ENCODE results near the gene SLC30A7. TPM values are rescaled to one million over a fixed set of nuclear protein-coding genes. Genes with fewer than 3 reads are reported as not detected.

SLC30A7 gene
- total and polyA plus RNA-seq, 2 of the 13 experiments (the other 11 are each of a cell fraction or from before 2014, with no cell fraction given), result 8.3 to 40.8 TPM

DNA sequence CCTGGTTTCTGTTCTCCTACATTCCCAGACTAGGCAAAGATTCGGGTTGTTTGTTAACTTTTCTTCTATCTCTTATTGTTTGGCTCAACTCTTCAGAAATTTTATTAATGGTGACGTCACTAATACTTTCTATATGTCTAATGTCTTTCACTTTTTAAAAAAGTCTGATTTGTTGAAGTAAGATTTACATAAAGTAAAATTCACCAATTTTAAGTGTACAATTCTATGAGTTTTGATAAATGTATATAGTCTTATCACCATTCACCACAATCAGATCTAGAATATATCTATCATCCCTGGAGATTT is 29.0 kb upstream of the SLC30A7 start:
- in situ Hi-C loops (cut with HindIII; ENCODE audit: extremely low pct_ligation_motif_present, low pct_unique_long_range_greater_than_20kb), result loop anchor here (5.0 to 25.0 kb wide), 3 partner anchors 262 to 1055 kb away; no protein-coding TSS in a partner anchor
- no peak overlapping the region for H3K4me3 ChIP-seq (replicated peaks in 1 of 3; ENCODE audit: insufficient read depth in 1 of 3, low read depth in 2 of 3, low read length in 3 of 3)
- CTCF ChIA-PET (ENCODE audit: low intra/inter-chr PET ratio, low total read pairs), result interaction anchor here (1.0 to 2.1 kb wide), 2 partner anchors 260 to 403 kb away, joined by 5 to 12 read pairs; no protein-coding TSS in a partner anchor

DNA sequence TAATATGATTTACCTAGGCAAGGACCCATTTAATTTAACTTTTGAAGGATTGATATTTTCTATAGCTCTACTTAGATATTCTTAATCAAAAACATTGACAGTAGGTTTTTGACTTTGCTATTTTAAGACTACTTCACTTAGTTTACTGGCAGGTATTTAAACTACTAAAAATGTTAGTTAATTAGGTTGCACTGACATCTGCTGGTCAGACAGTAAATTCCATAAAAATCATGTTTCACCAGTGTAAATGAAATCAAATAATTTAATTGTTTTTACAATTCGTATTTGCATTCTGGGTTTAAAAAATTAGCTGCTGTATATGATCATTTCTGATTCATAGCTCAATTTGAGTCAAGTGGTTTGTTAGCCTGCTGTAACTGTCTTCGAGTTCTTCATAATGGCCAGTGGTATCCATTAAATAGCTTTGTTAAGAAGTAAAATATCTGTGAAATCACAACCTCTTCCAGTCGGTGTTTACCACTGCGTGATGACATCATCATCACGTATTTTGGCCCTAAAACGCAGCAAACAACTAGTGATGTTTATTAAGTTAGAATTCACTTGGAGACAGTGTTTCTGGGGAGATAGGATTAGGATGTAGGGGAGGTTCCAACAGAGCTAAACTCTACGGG is 27.4 kb upstream of the SLC30A7 start:
- no peaks in the 10 kb centered on the region for H4K20me1 ChIP-seq (ENCODE audit: insufficient read depth, low read length)
- no TSS peak for BruUV-seq (replicated peaks)
- no peaks in the 10 kb centered on the region for H3K4me1 ChIP-seq (ENCODE audit: insufficient read depth, low read length)
- H3K9ac ChIP-seq (ENCODE audit: insufficient read depth, low read depth, low read length), result no peak overlapping the region
- no peak overlapping the region for H3K27ac ChIP-seq (ENCODE audit: extremely low read length, insufficient read depth, low read length)
- no peaks in the 10 kb centered on the region for H3K36me3 ChIP-seq (replicated peaks in 1 of 2; ENCODE audit: control insufficient read depth in 1 of 2, insufficient read depth in 2 of 2, low read length in 2 of 2)
- DNase-seq (ENCODE audit: low spot score) (peak; percentile 22), FAIRE-seq (no peak), ATAC-seq (0 out of 3 replicates have a peak, but pooled peaks have one; percentile 27)
- 15% methylated on average over 7 of the region's 7 CpGs for WGBS (ENCODE audit: low lambda C conversion rate)
- no peak overlapping the region for H3K4me3 ChIP-seq (replicated peaks in 1 of 3; ENCODE audit: insufficient read depth in 1 of 3, low read depth in 2 of 3, low read length in 3 of 3)
- CTCF ChIA-PET (ENCODE audit: low intra/inter-chr PET ratio, low total read pairs), result interaction anchor here (0.8 to 3.0 kb wide), 4 partner anchors 33 to 413 kb away, joined by 6 to 20 read pairs (median 8); no protein-coding TSS in a partner anchor
- POLR2A ChIA-PET, result no interaction called here
- in situ Hi-C loops (cut with HindIII; ENCODE audit: extremely low pct_ligation_motif_present, low pct_unique_long_range_greater_than_20kb) (loop anchor here (5.0 to 25.0 kb wide), 3 partner anchors 264 to 1056 kb away; no protein-coding TSS in a partner anchor), intact Hi-C loops (cut with micrococcal nuclease; ENCODE audit: unreplicated experiment) (loop anchor here (1.0 to 5.0 kb wide), 5 partner anchors 34 to 1061 kb away; no protein-coding TSS in a partner anchor)
- H3K79me2 ChIP-seq (ENCODE audit: insufficient read depth, low read length), result no peaks in the 10 kb centered on the region
- H2AFZ ChIP-seq (ENCODE audit: low read length), result no peak overlapping the region
- H3K27me3 ChIP-seq (ENCODE audit: control insufficient read depth in 1 of 2, insufficient read depth in 2 of 2, low read length in 2 of 2), result no peaks in the 10 kb centered on the region
- H3K9me3 ChIP-seq (ENCODE audit: low read length), result no peaks in the 10 kb centered on the region
- H3K4me2 ChIP-seq (ENCODE audit: low read depth, low read length), result no peak overlapping the region
- no peak for TF ChIP-seq SNAPC2 (CRISPR knock-in tag; IDR thresholded peaks at IDR 0.05)
- TF ChIP-seq HNRNPLL (IDR thresholded peaks at IDR 0.05; ENCODE audit: low read depth, low read length, poor library complexity, severe bottlenecking), result no peak
- TF ChIP-seq CHCHD3 (CRISPR knock-in tag; IDR thresholded peaks at IDR 0.05), result no peak
- no peak for TF ChIP-seq PAWR (CRISPR knock-in tag; IDR thresholded peaks at IDR 0.05; ENCODE audit: borderline replicate concordance)
- TF ChIP-seq ZNF510 (CRISPR knock-in tag; IDR thresholded peaks at IDR 0.05; ENCODE audit: low read depth), result no peak
- TF ChIP-seq STAG1 (CRISPR knock-in tag; IDR thresholded peaks at IDR 0.05), result peak; percentile 80
- 0 out of 2 replicates have a peak, but pooled peaks have one; percentile 13 for TF ChIP-seq GATAD2A (CRISPR knock-in tag; IDR thresholded peaks at IDR 0.05)
- TF ChIP-seq, protein P1, sequence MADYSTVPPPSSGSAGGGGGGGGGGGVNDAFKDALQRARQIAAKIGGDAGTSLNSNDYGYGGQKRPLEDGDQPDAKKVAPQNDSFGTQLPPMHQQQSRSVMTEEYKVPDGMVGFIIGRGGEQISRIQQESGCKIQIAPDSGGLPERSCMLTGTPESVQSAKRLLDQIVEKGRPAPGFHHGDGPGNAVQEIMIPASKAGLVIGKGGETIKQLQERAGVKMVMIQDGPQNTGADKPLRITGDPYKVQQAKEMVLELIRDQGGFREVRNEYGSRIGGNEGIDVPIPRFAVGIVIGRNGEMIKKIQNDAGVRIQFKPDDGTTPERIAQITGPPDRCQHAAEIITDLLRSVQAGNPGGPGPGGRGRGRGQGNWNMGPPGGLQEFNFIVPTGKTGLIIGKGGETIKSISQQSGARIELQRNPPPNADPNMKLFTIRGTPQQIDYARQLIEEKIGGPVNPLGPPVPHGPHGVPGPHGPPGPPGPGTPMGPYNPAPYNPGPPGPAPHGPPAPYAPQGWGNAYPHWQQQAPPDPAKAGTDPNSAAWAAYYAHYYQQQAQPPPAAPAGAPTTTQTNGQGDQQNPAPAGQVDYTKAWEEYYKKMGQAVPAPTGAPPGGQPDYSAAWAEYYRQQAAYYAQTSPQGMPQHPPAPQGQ (CRISPR knock-in tag; IDR thresholded peaks at IDR 0.05; ENCODE audit: borderline replicate concordance), result no peak
- TF ChIP-seq SMC3 (IDR thresholded peaks at IDR 0.05; ENCODE audit: low read length), result peak; percentile 60
- TF ChIP-seq TBX2 (CRISPR knock-in tag; IDR thresholded peaks at IDR 0.05; ENCODE audit: borderline replicate concordance), result no peak
- TF ChIP-seq, protein P2, sequence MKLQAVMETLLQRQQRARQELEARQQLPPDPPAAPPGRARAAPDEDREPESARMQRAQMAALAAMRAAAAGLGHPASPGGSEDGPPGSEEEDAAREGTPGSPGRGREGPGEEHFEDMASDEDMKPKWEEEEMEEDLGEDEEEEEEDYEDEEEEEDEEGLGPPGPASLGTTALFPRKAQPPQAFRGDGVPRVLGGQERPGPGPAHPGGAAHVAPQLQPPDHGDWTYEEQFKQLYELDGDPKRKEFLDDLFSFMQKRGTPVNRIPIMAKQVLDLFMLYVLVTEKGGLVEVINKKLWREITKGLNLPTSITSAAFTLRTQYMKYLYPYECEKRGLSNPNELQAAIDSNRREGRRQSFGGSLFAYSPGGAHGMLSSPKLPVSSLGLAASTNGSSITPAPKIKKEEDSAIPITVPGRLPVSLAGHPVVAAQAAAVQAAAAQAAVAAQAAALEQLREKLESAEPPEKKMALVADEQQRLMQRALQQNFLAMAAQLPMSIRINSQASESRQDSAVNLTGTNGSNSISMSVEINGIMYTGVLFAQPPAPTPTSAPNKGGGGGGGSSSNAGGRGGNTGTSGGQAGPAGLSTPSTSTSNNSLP (IDR thresholded peaks at IDR 0.05; ENCODE audit: low read depth, low read length), result no peak

More for the DNA sequence above, 29.0 kb upstream of the SLC30A7 start:
- TF ChIP-seq ATF7 (IDR thresholded peaks at IDR 0.05), result peak; percentile 72
- no peak for TF ChIP-seq ATF7 (CRISPR knock-in tag; IDR thresholded peaks at IDR 0.05)
- peak; percentile 80 for TF ChIP-seq CREB1 (IDR thresholded peaks at IDR 0.05)
- no peak for TF ChIP-seq CREB1 (CRISPR knock-in tag; IDR thresholded peaks at IDR 0.05)
- no peak for TF ChIP-seq ZNF431 (CRISPR knock-in tag; IDR thresholded peaks at IDR 0.05; ENCODE audit: borderline replicate concordance, low read depth)
- no TSS peak for BruUV-seq (replicated peaks)
- no peak overlapping the region for H3K9ac ChIP-seq (ENCODE audit: insufficient read depth, low read depth, low read length)
- H3K4me2 ChIP-seq (ENCODE audit: low read depth, low read length), result no peak overlapping the region
- no peaks in the 10 kb centered on the region for H4K20me1 ChIP-seq (ENCODE audit: insufficient read depth, low read length)
- no peaks in the 10 kb centered on the region for H3K79me2 ChIP-seq (ENCODE audit: insufficient read depth, low read length)
- FAIRE-seq (no peak), ATAC-seq (no peak), DNase-seq (ENCODE audit: low spot score) (no peak)
- intact Hi-C loops (cut with micrococcal nuclease; ENCODE audit: unreplicated experiment), result loop anchor here (1.0 to 5.0 kb wide), 3 partner anchors 261 to 1060 kb away; no protein-coding TSS in a partner anchor
- POLR2A ChIA-PET, result no interaction called here
- no peak overlapping the region for H3K27ac ChIP-seq (ENCODE audit: extremely low read length, insufficient read depth, low read length)
- no peaks in the 10 kb centered on the region for H3K4me1 ChIP-seq (ENCODE audit: insufficient read depth, low read length)
- 40% methylated on average over 2 of the region's 2 CpGs for WGBS (ENCODE audit: low lambda C conversion rate)
- no peaks in the 10 kb centered on the region for H3K36me3 ChIP-seq (replicated peaks in 1 of 2; ENCODE audit: control insufficient read depth in 1 of 2, insufficient read depth in 2 of 2, low read length in 2 of 2)
- H3K9me3 ChIP-seq (ENCODE audit: low read length), result no peaks in the 10 kb centered on the region
- no peak overlapping the region for H2AFZ ChIP-seq (ENCODE audit: low read length)
- no peaks in the 10 kb centered on the region for H3K27me3 ChIP-seq (ENCODE audit: control insufficient read depth in 1 of 2, insufficient read depth in 2 of 2, low read length in 2 of 2)
